NCI-H2107 (cell line): ENCODE data around the gene SLC43A2.

Experiments used
- DNase-seq: peaks from one replicate; lab custom pipeline; 2025; lab: John Stamatoyannopoulos, UW

Gene SLC43A2

DNA sequence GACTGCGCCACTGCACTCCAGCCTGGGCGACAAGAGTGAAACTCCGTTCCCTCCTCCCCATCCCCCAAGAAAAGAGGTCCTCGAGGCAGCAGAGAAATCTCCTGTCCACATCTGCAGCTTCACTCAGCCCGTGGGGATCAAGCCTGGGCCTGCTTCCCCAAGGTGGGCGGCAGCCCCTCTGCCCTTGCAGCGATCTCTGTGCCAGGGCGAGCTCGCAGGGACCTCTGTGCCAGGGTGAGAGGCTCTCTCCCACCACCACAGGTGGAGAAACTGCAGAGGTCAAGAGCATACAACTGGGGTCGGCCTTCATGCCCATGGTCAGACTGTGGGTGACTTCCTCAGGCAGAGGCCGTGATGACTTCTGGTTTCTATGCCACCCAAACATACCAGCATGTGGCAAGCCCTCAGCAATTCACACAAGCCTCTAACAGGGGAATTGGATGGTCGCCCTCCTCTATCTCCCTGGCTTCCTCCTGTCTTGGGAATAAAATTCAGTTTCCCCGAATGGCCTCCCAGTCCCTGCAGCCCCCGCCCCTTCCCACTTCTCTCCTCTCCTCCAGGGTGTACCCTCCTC, 5.5 kb downstream of the SLC43A2 start:
- no peak for DNase-seq

DNA sequence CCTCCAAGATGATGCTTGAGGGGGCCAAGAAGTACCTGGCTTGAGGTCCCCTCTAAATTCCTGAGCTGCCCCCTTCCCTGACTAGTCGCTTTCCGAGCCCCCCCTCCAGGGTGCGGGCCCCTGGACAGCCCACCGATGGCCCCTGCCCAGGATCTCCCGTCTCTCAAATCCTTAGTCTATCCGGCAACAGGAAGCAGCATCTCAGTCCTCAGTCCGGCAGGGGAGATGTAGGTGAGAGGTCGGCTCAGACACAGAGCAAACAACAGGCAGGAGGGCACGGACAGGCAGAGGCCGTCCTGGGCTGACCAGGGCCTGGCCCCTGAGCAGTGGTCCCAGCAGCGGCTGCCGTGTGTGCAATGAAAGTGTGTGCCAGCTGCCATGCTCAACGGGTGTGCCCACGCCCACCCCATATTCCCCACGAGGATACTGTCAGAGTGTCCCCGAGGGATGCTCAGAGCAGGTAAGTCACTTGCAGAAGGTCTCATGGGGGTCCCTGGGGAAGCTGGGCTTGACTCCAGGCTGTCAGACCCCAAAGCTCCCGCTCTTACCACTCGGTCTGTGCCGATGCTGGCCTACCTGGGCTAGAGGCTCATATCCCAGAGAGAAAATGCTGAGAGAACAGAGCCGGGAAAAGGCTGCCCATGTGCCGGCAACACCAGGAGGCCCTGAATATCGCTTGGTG, 7.2 kb downstream of the SLC43A2 start:
- no peak for DNase-seq

- no peak for DNase-seq
These were observed 8.1 kb downstream of the SLC43A2 start for GRCh38 chr17:1620486-1620885.

- no peak for DNase-seq
These were observed 10.9 kb downstream of the SLC43A2 start for GRCh38 chr17:1617620-1618174.

DNA sequence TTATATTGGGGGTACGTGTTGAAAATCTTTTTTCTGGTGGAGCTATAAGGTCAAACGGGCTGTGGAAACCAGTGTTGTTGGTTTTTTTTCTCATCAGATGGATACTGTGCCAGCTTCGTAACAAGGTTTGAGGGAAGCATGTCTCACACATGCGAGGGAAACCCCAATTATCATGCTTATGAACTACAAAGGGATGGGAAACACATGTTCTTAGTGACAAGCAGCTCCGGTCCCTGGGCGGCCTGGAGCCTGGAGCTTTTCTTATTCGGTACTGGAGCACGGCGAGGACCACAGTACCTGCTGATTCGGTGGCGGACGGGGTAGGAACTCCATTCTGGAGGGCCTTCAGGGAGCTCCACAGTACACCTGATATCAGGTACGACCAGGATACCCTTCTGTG, 12.5 kb downstream of the SLC43A2 start:
- no peak for DNase-seq

- DNase-seq = no peak
These were observed 16.2 kb downstream of the SLC43A2 start for GRCh38 chr17:1612400-1612799.

GRCh38 chr17:1611715-1612114, 16.9 kb downstream of the SLC43A2 start:
- no peak for DNase-seq

GRCh38 chr17:1608676-1609075, 20.0 kb downstream of the SLC43A2 start:
- DNase-seq = no peak

DNA sequence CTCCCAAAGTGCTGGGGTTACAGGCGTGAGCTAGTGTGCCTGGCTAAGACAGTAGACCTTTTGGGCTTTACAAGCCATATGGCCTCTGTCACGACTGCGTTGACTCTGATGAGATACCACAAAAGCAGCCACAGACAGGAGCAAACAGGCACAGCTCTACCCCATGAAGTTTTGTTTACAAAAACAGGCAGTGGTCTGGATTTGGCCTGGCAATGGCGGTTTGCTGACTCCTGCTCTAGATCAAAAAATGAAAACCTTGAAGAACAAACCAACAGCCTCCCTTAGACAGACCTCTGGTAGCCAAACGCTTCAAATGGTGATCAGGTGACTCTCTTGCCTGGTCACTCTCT, 20.7 kb downstream of the SLC43A2 start:
- no peak for DNase-seq

GRCh38 chr17:1606352-1606985, 22.2 kb downstream of the SLC43A2 start:
- no peak for DNase-seq

GRCh38 chr17:1605681-1606351, 22.8 kb downstream of the SLC43A2 start:
- DNase-seq = no peak

DNA sequence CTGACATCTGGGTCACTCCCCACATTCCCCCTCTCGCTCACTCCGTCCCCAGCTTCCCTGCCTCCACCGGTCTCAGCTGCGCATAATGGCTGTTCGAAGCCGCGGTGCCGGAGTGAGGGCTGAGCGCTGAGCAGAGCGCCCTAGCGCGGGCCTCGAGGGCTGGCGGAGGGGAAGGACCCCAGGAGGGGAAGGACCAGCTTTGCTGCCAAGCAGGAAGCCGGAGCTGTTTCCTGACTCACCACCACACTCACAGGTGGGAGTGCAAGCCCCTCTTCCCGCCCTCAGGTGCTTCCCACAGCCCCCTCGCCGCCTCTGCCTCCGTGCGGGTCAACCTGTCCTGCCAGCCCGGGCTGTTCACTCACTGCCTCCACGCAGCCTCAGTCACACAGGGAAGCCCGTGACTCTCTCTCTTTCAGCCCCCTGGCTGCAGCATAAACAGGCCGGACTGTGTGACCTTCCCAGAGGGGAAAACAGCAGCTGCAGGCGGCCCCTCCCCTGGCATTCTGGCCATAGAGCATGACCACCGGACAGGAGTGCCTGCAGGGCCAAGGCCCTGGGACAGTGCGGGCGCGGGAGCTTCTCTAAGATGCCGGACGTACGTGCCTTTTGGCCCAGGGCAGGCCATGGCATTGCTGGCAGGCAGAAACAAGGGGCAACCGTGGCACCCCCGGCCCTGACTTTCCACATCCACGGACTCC, 23.7 kb downstream of the SLC43A2 start:
- DNase-seq = no peak

- no peak for DNase-seq
These were observed 27.1 kb downstream of the SLC43A2 start for GRCh38 chr17:1601571-1601970.

DNA sequence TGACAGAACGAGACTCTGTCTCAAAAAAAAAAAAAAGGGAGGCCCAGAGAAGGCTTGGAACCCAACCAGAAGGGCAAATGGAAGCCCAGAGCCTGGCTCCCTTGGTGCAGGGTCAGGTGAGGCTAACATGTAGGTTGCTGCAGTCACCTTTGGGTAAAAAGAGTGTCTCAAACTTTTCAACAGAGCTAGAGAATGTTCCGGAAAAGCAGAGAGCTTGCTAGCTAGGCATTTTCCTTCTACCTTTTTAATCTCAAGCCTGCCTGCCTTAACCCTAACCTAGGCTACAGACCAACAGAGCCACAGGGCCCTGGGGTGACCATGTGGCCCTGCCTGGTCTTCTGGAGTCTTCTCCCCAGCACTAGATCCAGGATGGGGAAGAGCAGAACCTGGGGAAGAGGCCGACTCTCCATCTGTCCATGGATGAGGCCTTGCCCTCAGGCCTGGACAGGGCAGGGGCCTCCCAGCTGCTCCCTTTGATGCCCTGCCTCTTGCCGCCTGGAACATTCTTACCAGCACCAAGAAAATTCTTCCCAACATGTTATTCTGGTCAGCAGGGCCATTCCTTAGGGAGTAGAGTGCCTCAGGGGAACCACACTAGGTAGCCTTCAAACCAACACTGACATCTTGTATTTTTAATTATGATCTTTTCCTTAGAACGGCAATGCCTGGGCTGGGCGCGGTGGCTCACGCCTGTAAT, 30.1 kb downstream of the SLC43A2 start:
- no peak for DNase-seq

GRCh38 chr17:1597861-1598342, 30.7 kb downstream of the SLC43A2 start:
- no peak for DNase-seq

DNA sequence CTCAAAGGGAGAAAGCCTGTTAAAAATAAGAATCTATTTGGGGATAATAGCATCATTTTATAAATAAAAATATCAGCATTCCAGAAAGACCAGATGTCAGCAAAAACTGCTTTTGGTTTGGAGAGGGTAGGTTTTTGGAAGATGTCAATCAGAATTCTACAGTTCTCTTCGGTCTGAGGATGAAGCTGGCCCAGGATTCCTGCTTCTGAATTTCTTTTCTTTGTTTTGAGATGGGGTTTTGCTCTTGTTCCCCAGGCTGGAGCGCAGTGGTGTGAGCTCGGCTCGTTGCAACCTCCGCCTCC, 35.1 kb downstream of the SLC43A2 start:
- DNase-seq = no peak

GRCh38 chr17:1592751-1593629, 35.6 kb downstream of the SLC43A2 start:
- DNase-seq = no peak

DNA sequence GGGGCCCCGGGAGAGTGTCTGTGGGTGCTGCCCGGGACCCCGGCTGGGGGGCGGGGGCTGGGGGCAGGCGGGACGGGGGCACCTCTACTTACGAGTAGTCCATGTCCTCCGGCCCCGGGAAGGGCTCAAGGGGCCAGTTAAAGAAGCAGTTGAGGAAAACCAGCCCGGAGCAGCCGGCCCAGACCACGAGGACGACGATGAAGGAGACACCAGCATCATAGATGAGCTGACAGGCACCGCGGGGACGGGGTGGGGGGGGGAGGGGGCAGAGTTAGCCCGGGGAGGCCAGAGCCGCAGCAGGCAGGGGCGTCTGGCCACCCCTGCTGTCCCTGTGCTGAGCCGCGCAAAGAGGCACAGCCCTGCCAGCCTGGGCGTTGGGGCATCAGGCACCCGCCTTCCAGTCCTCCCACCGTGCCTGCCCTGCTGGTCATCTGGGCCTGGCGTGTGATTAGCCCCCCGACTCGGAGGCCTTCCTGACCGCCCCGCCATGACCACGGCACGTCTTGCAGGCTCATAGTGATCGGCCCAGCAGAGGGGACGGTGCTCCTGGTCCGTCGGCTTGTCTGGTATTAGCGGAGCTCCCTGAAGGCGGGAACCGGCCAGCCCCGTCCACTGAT, 37.1 kb downstream of the SLC43A2 start:
- no peak for DNase-seq

GRCh38 chr17:1590747-1591473, 37.7 kb downstream of the SLC43A2 start:
- no peak for DNase-seq
